RWPE1 (cell line): ENCODE measurements around the gene SLC1A6.

Experiments used
- CTCF ChIA-PET: fragments of 350-600 bp; sonication (Branson Sonifier 250); formaldehyde crosslinking; extraction: SDS; loops from one replicate; lab custom pipeline; 2021; lab: Yijun Ruan, JAX
- POLR2A ChIA-PET: fragments of 400-600 bp; formaldehyde crosslinking; extraction: SDS; loops from one replicate; lab custom pipeline; 2020; ENCODE audit warnings: antibody characterized with exemption; ENCODE audit not compliant: low non-redundant PET; lab: Yijun Ruan, JAX
- DNase-seq: peaks from one replicate; pipeline ENCODE4 v3.0.0; 2012; ENCODE audit warnings: low spot score
- H3K27ac ChIP-seq: fragments of 450-650 bp; 2 replicates; pipeline ENCODE4 v1.5.1; 2017
- CTCF ChIP-seq: fragments of 450-650 bp; conservative IDR thresholded peaks from 2 replicates; pipeline ENCODE4 v1.5.1; 2017; ENCODE audit warnings: low read depth, mild to moderate bottlenecking

SLC1A6 gene

GRCh38 chr19:14933506-14933905 is 46.2 kb downstream of the SLC1A6 start:
- no peak overlapping the region for H3K27ac ChIP-seq
- no peak for TF ChIP-seq CTCF
- CTCF ChIA-PET: no interaction called here
- POLR2A ChIA-PET: no interaction called here
- DNase-seq: no peak

- peak; percentile 28 for DNase-seq
- H3K27ac ChIP-seq: no peak overlapping the region
- ChIA-PET CTCF (interaction anchor here (1.0 kb wide), 1 partner anchor 25 kb away, joined by 5 read pairs; no protein-coding TSS in a partner anchor), POLR2A (no interaction called here)
- TF ChIP-seq CTCF: no peak
These were observed 62.8 kb downstream of the SLC1A6 start for GRCh38 chr19:14916848-14917247.

- H3K27ac ChIP-seq: no peak overlapping the region
- ChIA-PET CTCF (interaction anchor here (0.6 kb wide), 1 partner anchor 291 kb away, joined by 5 read pairs; no protein-coding TSS in a partner anchor), POLR2A (no interaction called here)
- no peak for DNase-seq
- no peak for TF ChIP-seq CTCF
These were observed 64.5 kb downstream of the SLC1A6 start for GRCh38 chr19:14915116-14915515.

GRCh38 chr19:14906711-14907110 is 73.0 kb downstream of the SLC1A6 start:
- no peak for DNase-seq
- POLR2A ChIA-PET: no interaction called here
- H3K27ac ChIP-seq: no peak overlapping the region
- CTCF ChIA-PET: interaction anchor here (0.6 to 0.7 kb wide), 2 partner anchors 72 to 176 kb away, joined by 3 to 4 read pairs; no protein-coding TSS in a partner anchor
- no peak for TF ChIP-seq CTCF

GRCh38 chr19:14901675-14902260 is 77.9 kb downstream of the SLC1A6 start:
- CTCF ChIA-PET: interaction anchor here (0.6 kb wide), 1 partner anchor 27 kb away, joined by 3 read pairs; no protein-coding TSS in a partner anchor
- POLR2A ChIA-PET: no interaction called here
- no peak overlapping the region for H3K27ac ChIP-seq
- TF ChIP-seq CTCF: no peak
- no peak for DNase-seq
